Keratinocyte (primary cell): ENCODE measurements around the gene DNAJC22.

Source experiments
- CTCF ChIP-seq, 3 experiments: IDR thresholded peaks in 1 of 3; conservative IDR thresholded peaks in 1 of 3; optimal IDR thresholded peaks in 1 of 3; 2 replicates in 2 of 3; 3 replicates in 1 of 3; pipeline versions ENCODE3 to v1.5.1; 2011; ENCODE audit warnings: low read length in 3 of 3, mild to moderate bottlenecking in 3 of 3, moderate library complexity in 2 of 3, control low read depth in 1 of 3, inconsistent platforms in 1 of 3; ENCODE audit not compliant: insufficient read depth in 2 of 3; ENCODE audit errors: extremely low read depth in 1 of 3
- EZH2 ChIP-seq: IDR thresholded peaks from one replicate; pipeline ENCODE4 v1.6.1; 2012; ENCODE audit warnings: inconsistent platforms, mild to moderate bottlenecking, low read length, moderate library complexity

GRCh38 chr12:49314811-49315210 lies 31.9 kb upstream of the DNAJC22 start:
- TF ChIP-seq CTCF (optimal IDR thresholded peaks at IDR 0.05 in 1 of 3, IDR thresholded peaks at IDR 0.05 in 1 of 3, conservative IDR thresholded peaks at IDR 0.05 in 1 of 3; ENCODE audit: extremely low read depth in 1 of 3, insufficient read depth in 2 of 3, low read length in 3 of 3) (no peak), EZH2 (no peak)
